Measurements from ENCODE around the gene AGAP1. TPM values are rescaled to one million over a fixed set of nuclear protein-coding genes. Genes with fewer than 3 reads are reported as not detected.

The AGAP1 gene
- total RNA-seq, 1 donor from 2014 or later = 36.2 TPM

DNA sequence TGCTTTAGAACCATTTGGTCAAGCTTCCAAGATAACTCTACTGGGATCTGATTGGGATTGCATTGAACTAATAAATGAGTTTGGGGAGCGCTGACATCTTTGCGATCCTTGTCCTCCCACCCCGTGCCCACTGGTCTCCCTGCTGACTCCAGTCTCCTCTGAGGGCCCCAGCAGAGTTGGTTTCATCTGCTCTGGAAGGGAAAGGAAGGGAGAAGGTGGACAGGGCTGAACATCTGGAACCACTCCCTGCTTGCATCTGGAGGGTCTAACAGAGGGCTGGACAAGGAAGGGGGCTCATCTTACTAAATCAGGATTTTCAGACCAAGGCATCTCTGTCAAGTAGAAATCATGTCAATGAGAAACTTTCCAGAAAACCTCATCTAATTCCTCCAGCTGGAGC is 661.6 kb downstream of the AGAP1 start:
- DNase-seq (no peak), ATAC-seq (no peak)
- no peak overlapping the region for H3K27ac ChIP-seq
- H3K4me3 ChIP-seq = no peak overlapping the region
- peaks cover 17% of the 10 kb centered on the region for H3K27me3 ChIP-seq (ENCODE audit: low read depth)
- H3K36me3 ChIP-seq = no peaks in the 10 kb centered on the region
- TF ChIP-seq, protein P1, sequence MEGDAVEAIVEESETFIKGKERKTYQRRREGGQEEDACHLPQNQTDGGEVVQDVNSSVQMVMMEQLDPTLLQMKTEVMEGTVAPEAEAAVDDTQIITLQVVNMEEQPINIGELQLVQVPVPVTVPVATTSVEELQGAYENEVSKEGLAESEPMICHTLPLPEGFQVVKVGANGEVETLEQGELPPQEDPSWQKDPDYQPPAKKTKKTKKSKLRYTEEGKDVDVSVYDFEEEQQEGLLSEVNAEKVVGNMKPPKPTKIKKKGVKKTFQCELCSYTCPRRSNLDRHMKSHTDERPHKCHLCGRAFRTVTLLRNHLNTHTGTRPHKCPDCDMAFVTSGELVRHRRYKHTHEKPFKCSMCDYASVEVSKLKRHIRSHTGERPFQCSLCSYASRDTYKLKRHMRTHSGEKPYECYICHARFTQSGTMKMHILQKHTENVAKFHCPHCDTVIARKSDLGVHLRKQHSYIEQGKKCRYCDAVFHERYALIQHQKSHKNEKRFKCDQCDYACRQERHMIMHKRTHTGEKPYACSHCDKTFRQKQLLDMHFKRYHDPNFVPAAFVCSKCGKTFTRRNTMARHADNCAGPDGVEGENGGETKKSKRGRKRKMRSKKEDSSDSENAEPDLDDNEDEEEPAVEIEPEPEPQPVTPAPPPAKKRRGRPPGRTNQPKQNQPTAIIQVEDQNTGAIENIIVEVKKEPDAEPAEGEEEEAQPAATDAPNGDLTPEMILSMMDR (IDR thresholded peaks at IDR 0.05) = no peak
- H3K9me3 ChIP-seq = peaks cover 11% of the 10 kb centered on the region
- H3K4me1 ChIP-seq = no peaks in the 10 kb centered on the region
- intact Hi-C loops (cut with DNase I) = no loop called here

DNA sequence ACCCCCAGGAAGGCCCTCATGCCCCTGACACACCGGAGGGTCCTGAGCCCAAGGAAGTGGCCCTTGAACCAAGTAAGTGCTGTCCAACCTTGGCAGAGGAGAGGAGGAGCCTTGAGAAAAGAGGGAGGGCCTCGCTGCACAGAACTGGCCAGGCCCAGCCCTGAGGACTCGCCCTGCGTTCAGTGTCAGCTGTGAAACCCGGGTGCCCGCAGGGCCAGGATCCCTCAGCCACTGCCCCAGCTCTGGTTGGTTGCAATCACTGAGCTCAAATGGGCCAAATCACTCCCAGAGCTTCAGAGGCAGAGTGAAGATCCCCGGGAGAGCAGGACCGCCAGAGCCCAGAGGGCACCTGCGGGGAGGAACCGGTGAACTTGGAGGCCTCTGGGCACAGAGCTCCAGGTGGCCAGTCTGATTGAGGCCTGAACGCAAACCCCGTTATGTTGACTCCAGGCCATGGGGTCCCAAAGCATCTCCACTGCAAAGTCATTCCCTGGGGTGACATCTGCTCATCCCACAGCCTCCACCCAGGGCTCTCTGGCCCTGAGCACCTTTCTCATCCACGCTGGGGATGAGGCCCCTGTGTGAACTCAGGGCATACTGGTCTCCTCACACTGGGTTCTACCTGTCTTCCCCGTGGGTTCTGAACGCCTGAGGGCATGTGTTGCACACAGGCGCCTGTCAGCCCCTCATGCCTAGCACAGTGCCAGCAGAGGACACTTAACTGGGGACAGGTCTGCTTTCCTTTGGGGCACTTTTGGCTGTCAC is 662.4 kb downstream of the AGAP1 start:
- DNase-seq (no peak), ATAC-seq (no peak)
- no peaks in the 10 kb centered on the region for H3K4me1 ChIP-seq
- no peak overlapping the region for H3K4me3 ChIP-seq
- H3K9me3 ChIP-seq = peaks cover 11% of the 10 kb centered on the region
- TF ChIP-seq, protein P1 (IDR thresholded peaks at IDR 0.05) = no peak
- intact Hi-C loops (cut with DNase I) = no loop called here
- H3K36me3 ChIP-seq = no peaks in the 10 kb centered on the region
- H3K27ac ChIP-seq = no peak overlapping the region
- H3K27me3 ChIP-seq (ENCODE audit: low read depth) = peaks cover 25% of the 10 kb centered on the region

DNA sequence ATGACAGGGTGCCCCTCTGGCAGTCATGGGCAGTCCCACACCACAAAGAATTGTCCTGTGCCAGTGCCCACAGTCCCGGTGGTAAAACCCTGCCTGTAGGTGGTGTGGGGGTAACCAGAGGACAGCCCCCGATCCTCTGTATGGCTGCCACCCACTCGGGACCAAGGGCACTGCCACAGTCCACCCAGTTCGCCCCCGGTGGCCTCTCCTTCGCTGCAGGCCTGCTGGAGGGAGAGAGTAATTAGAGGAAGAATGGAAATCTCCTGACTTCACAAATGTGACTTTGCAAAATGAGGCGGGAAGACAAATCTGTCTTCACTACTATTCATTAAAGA is 663.0 kb downstream of the AGAP1 start:
- Histone ChIP-seq H3K4me3 (no peak overlapping the region), H3K36me3 (no peaks in the 10 kb centered on the region), H3K27me3 (ENCODE audit: low read depth) (peaks cover 31% of the 10 kb centered on the region), H3K4me1 (no peaks in the 10 kb centered on the region), H3K27ac (no peak overlapping the region), H3K9me3 (peaks cover 11% of the 10 kb centered on the region)
- ATAC-seq (no peak), DNase-seq (no peak)
- intact Hi-C loops (cut with DNase I) = no loop called here
- TF ChIP-seq, protein P1 (IDR thresholded peaks at IDR 0.05) = no peak

DNA sequence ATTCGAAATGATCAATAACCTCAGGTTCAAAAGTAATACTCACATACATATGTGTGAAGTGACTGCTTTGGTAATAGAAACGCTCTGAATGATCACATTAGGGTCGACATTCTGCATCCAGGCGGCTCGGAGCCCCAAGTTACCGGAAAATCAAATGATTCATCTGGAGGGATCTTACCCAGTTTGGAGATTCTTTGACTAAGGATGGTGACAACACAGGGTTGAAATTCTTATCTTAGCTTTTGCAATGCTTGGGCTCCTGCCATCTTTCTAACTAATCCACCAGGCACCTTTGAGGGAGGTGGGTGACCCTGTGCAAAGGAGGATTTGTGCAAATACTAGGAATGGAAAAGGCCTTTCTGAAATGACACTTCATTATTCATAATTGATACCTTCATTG is 663.5 kb downstream of the AGAP1 start:
- DNase-seq (no peak), ATAC-seq (no peak)
- H3K27me3 ChIP-seq (ENCODE audit: low read depth) = peaks cover 36% of the 10 kb centered on the region
- H3K36me3 ChIP-seq = no peaks in the 10 kb centered on the region
- H3K27ac ChIP-seq = no peak overlapping the region
- TF ChIP-seq, protein P1 (IDR thresholded peaks at IDR 0.05) = no peak
- peaks cover 9% of the 10 kb centered on the region for H3K9me3 ChIP-seq
- no peak overlapping the region for H3K4me3 ChIP-seq
- intact Hi-C loops (cut with DNase I) = no loop called here
- no peaks in the 10 kb centered on the region for H3K4me1 ChIP-seq

DNA sequence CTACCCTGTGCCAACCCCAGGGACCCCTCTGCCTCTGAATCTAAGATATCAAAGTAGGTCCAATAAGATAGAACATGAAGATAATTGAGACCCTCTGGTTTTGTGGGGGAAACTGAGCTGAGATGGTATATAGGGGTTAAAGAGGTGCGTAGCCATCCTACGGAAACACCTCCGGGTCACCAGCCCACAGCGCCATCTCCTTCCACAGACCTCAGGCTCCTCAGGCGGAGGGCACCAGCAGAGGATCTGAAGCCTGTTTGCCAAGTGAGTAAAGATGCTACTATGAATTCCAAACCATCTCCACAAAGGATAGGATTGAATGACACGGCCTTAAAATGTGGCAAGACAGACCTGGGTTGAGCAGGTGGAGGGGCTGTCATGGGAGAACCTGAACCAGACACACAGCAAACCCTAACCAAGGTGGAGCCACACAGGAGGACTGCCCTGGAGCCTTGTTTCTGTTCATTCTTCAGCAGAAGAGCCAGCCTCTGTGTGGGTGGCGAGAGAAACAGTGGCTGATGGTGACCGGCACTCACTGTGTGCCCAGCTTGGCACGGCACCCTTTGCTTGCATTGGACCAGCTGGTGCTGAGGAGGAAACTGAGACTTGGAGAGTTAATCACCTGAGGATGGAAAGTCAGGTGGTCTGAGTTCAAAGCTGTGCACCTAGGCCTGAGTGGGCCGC is 664.1 kb downstream of the AGAP1 start:
- H3K4me3 ChIP-seq = no peak overlapping the region
- no peaks in the 10 kb centered on the region for H3K4me1 ChIP-seq
- peaks cover 4% of the 10 kb centered on the region for H3K9me3 ChIP-seq
- no peak for DNase-seq
- no peaks in the 10 kb centered on the region for H3K36me3 ChIP-seq
- no peak overlapping the region for H3K27ac ChIP-seq
- peaks cover 42% of the 10 kb centered on the region for H3K27me3 ChIP-seq (ENCODE audit: low read depth)
- intact Hi-C loops (cut with DNase I) = no loop called here
- no peak for ATAC-seq
- TF ChIP-seq, protein P1 (IDR thresholded peaks at IDR 0.05) = no peak

Measured in lower lobe of right lung (tissue), 2 donors.